GM12878 (cell line): ENCODE results near the gene PSMC4. TPM values are rescaled to one million over a fixed set of nuclear protein-coding genes. Genes with fewer than 3 reads are reported as not detected.

ENCODE experiments used
- ATAC-seq: fragments of 200-7000 bp; cut with Tn5 transposase; 3 replicates; pipeline ENCODE4 v1.9.1; 2020; ENCODE audit warnings: mild to moderate bottlenecking, moderate library complexity
- BruUV-seq: library from RNA; stranded (reverse); fragments of 400-500 nt; replicated peaks from 2 replicates; lab custom pipeline; 2021; lab: Mats Ljungman, UMichigan
- CTCF ChIA-PET: fragments of 300-600 bp; sonication (Branson Sonifier 250); formaldehyde crosslinking; extraction: SDS; loops from one replicate; lab custom pipeline; 2021; ENCODE audit warnings: inconsistent platforms; lab: Yijun Ruan, JAX
- POLR2A ChIA-PET: fragments of 350-600 bp; formaldehyde crosslinking; extraction: SDS; loops from one replicate; lab custom pipeline; 2021; ENCODE audit warnings: inconsistent platforms; lab: Charles Lee
- RAD21 ChIA-PET: fragments of 300-600 bp; sonication (Branson Sonifier 250); formaldehyde crosslinking; loops from one replicate; lab custom pipeline; 2023; ENCODE audit warnings: antibody characterized with exemption; ENCODE audit not compliant: unreplicated experiment; lab: Charles Lee
- SMC1A ChIA-PET: fragments of 300-600 bp; sonication (Branson Sonifier 250); formaldehyde crosslinking; loops from one replicate; lab custom pipeline; 2023; ENCODE audit not compliant: unreplicated experiment, uncharacterized antibody; lab: Charles Lee
- DNase-seq: peaks from one replicate; pipeline ENCODE4 v3.0.0-alpha.2; 2011; ENCODE audit warnings: low read depth, low spot score
- FAIRE-seq: peaks from 3 replicates; lab custom pipeline; 2011; peaks lifted over from hg19 to GRCh38; lab: Jason Lieb, UNC
- H2AFZ ChIP-seq: 2 replicates; pipeline ENCODE4 v1.6.0; 2011; ENCODE audit warnings: low read depth, low read length, control low read depth; ENCODE audit not compliant: control insufficient read depth
- H3K27ac ChIP-seq: 2 replicates; pipeline ENCODE4 v1.5.1; 2011; ENCODE audit warnings: control low read depth; ENCODE audit not compliant: control insufficient read depth, insufficient read depth
- H3K27me3 ChIP-seq, 2 experiments: replicated peaks in 1 of 2; 2 replicates each; pipeline versions ENCODE4 v1.6.0 to v1.6.1; 2011; ENCODE audit warnings: low read length in 1 of 2; ENCODE audit not compliant: control insufficient read depth in 2 of 2, insufficient read depth in 2 of 2
- H3K36me3 ChIP-seq, 2 experiments: 2 replicates each; pipeline ENCODE4 v1.5.1; 2011; ENCODE audit warnings: low read length in 1 of 2; ENCODE audit not compliant: control insufficient read depth in 2 of 2, insufficient read depth in 2 of 2
- H3K4me1 ChIP-seq: 2 replicates; pipeline ENCODE4 v1.6.1; 2011; ENCODE audit warnings: mild to moderate bottlenecking, low read length, moderate library complexity, mixed read lengths; ENCODE audit not compliant: control insufficient read depth, insufficient read depth
- H3K4me2 ChIP-seq: 2 replicates; pipeline ENCODE4 v1.6.0; 2011; ENCODE audit warnings: control low read depth; ENCODE audit not compliant: control insufficient read depth, insufficient read depth
- H3K4me3 ChIP-seq: fragments of 200-600 bp; sonication (generic); 2 replicates; pipeline ENCODE4 v1.5.1; 2016
- H3K79me2 ChIP-seq: 2 replicates; pipeline ENCODE4 v1.6.0; 2011; ENCODE audit warnings: low read length; ENCODE audit not compliant: control insufficient read depth, insufficient read depth
- H3K9ac ChIP-seq: 2 replicates; pipeline ENCODE4 v1.8.0; 2011; ENCODE audit warnings: low read length, control low read depth, mixed read lengths; ENCODE audit not compliant: control insufficient read depth, insufficient read depth
- H3K9me3 ChIP-seq: replicated peaks from 3 replicates; pipeline ENCODE4 v1.5.1; 2011; ENCODE audit warnings: mild to moderate bottlenecking, low read length; ENCODE audit not compliant: control insufficient read depth, insufficient read depth
- H4K20me1 ChIP-seq: 2 replicates; pipeline ENCODE4 v1.6.0; 2011; ENCODE audit not compliant: control insufficient read depth, insufficient read depth
- BHLHE40 ChIP-seq, 2 experiments: fragments of 450-650 bp in 1 of 2; IDR thresholded peaks; 2 replicates each; pipeline ENCODE4 v1.6.1; 2011 to 2017; ENCODE audit warnings: low read depth in 2 of 2, borderline replicate concordance in 1 of 2, improper control_type of control experiment in 1 of 2, low read length in 1 of 2, mild to moderate bottlenecking in 1 of 2
- CHD2 ChIP-seq: IDR thresholded peaks from 2 replicates; pipeline ENCODE4 v1.6.1; 2011; ENCODE audit warnings: low read depth, low read length, improper control_type of control experiment, borderline replicate concordance
- CUX1 ChIP-seq: IDR thresholded peaks from 2 replicates; pipeline ENCODE4 v1.6.1; 2012; ENCODE audit warnings: improper control_type of control experiment, low read depth, low read length; ENCODE audit not compliant: insufficient replicate concordance
- FOS ChIP-seq: IDR thresholded peaks from 3 replicates; pipeline ENCODE4 v1.6.1; 2011; ENCODE audit warnings: borderline replicate concordance; ENCODE audit not compliant: insufficient read length; ENCODE audit errors: extremely low read depth
- FOXK2 ChIP-seq: fragments of 450-650 bp; IDR thresholded peaks from 2 replicates; pipeline ENCODE4 v1.6.1; 2017; ENCODE audit warnings: mild to moderate bottlenecking, moderate library complexity
- HDAC2 ChIP-seq: fragments of 200-600 bp; sonication (generic); IDR thresholded peaks from 2 replicates; pipeline ENCODE4 v1.6.1; 2017
- IKZF2 ChIP-seq, 2 experiments: fragments of 450-650 bp; IDR thresholded peaks; 2 replicates each; pipeline ENCODE4 v1.6.1; 2017; ENCODE audit warnings: mild to moderate bottlenecking in 2 of 2, moderate library complexity in 2 of 2
- KLF5 ChIP-seq: fragments of 450-650 bp; IDR thresholded peaks from 2 replicates; pipeline ENCODE4 v1.6.1; 2014; ENCODE audit warnings: mild to moderate bottlenecking; ENCODE audit not compliant: partially characterized antibody
- LARP7 ChIP-seq: fragments of 450-650 bp; IDR thresholded peaks from 2 replicates; pipeline ENCODE4 v1.6.1; 2017; ENCODE audit warnings: mild to moderate bottlenecking
- NBN ChIP-seq: fragments of 450-650 bp; IDR thresholded peaks from 2 replicates; pipeline ENCODE4 v1.6.1; 2016
- NFYB ChIP-seq: IDR thresholded peaks from 2 replicates; pipeline ENCODE4 v1.6.1; 2011; ENCODE audit warnings: low read depth, mild to moderate bottlenecking, low read length, improper control_type of control experiment, moderate library complexity; ENCODE audit not compliant: insufficient read depth
- NR2C1 ChIP-seq: fragments of 450-650 bp; IDR thresholded peaks from 2 replicates; pipeline ENCODE4 v1.6.1; 2017; ENCODE audit warnings: antibody characterized with exemption, mild to moderate bottlenecking, moderate library complexity
- RBBP5 ChIP-seq: fragments of 200-600 bp; sonication (generic); conservative IDR thresholded peaks from 2 replicates; pipeline ENCODE4 v1.6.1; 2016
- SMAD5 ChIP-seq: IDR thresholded peaks from 2 replicates; pipeline ENCODE4 v1.6.1; 2016; ENCODE audit warnings: antibody characterized with exemption, low read depth
- SUZ12 ChIP-seq: fragments of 200-600 bp; sonication (generic); IDR thresholded peaks from one replicate; pipeline ENCODE4 v1.6.1; 2018; ENCODE audit warnings: antibody characterized with exemption, mild to moderate bottlenecking; ENCODE audit not compliant: unreplicated experiment
- TCF12 ChIP-seq: IDR thresholded peaks from 2 replicates; pipeline ENCODE4 v1.6.1; 2011; ENCODE audit warnings: low read depth, mild to moderate bottlenecking, low read length
- ZNF217 ChIP-seq: fragments of 450-650 bp; IDR thresholded peaks from 2 replicates; pipeline ENCODE4 v1.6.1; 2017; ENCODE audit warnings: antibody characterized with exemption, mild to moderate bottlenecking
- WGBS: methylation state at CpG from one replicate; pipeline ENCODE4 v1.1.6; 2016; ENCODE audit warnings: low lambda C conversion rate; ENCODE audit not compliant: insufficient replicate concordance, insufficient coverage; ENCODE audit errors: missing lambda C conversion rate; 5-methylcytosine and 5-hydroxymethylcytosine counted together
- in situ Hi-C: fragments of 300-500 bp; cut with MboI; formaldehyde crosslinking; loops from 9 replicates; pipeline ENCODE4 v1.14.3; 2018; ENCODE audit warnings: mixed read lengths
- intact Hi-C: fragments of 100-400 bp; cut with micrococcal nuclease; formaldehyde crosslinking; loops from one replicate; pipeline ENCODE4 v1.14.2; 2022; ENCODE audit not compliant: unreplicated experiment
- polyA plus RNA-seq, 11 experiments: library from polyadenylated mRNA; depleted of rRNA in 4 of 11; unstranded in 6 of 11; stranded (reverse) in 5 of 11; fragments of >200 nt; fragmentation: Nextera tagmentation in 4 of 11; fragmentation: Illumina TruSeq in 1 of 11; extraction: Ambion mirVana in 4 of 11; extraction: Trizol in 1 of 11; gene quantifications; 1 replicate in 1 of 11; 2 replicates in 10 of 11; pipeline versions ENCODE4 v1.2.1 to v1.2.3, GENCODE V29; 2011 to 2016; ENCODE audit warnings: inconsistent platforms in 2 of 11, missing spikeins in 2 of 11, low read depth in 1 of 11
- total RNA-seq, 4 experiments: library from RNA; depleted of rRNA in 3 of 4; stranded (reverse); fragments of >200 nt in 3 of 4; fragmentation: Illumina TruSeq in 1 of 4; extraction: Trizol in 1 of 4; gene quantifications; 2 replicates each; pipeline versions ENCODE4 v1.2.1 to v1.2.3, GENCODE V29; 2013 to 2021

Gene PSMC4
- total and polyA plus RNA-seq, 10 of the 15 experiments (the other 5 are each of a cell fraction or from before 2014, with no cell fraction given) = 55.2 to 328 (median 127) TPM

GRCh38 chr19:39987596-39987995, 16.6 kb downstream of the PSMC4 start:
- H3K9me3 ChIP-seq = peaks cover 10% of the 10 kb centered on the region
- no peaks in the 10 kb centered on the region for H3K27me3 ChIP-seq
- SMC1A ChIA-PET = no interaction called here
- no peak for ATAC-seq
- WGBS = 83% methylated on average over 1 of the region's 1 CpG
- CTCF ChIA-PET = no interaction called here
- no peak for DNase-seq
- TF ChIP-seq HDAC2 (no peak), TCF12 (no peak), FOXK2 (no peak), CHD2 (no peak), IKZF2 (IDR thresholded peaks at IDR 0.05) (no peak), SUZ12 (no peak), CUX1 (no peak), NBN (no peak), NFYB (no peak), RBBP5 (no peak), SMAD5 (no peak), ZNF217 (no peak), LARP7 (no peak), NR2C1 (no peak), FOS (no peak), BHLHE40 (IDR thresholded peaks at IDR 0.05; ENCODE audit: borderline replicate concordance in 1 of 2, low read depth in 2 of 2, low read length in 1 of 2) (no peak), KLF5 (no peak)
- TF ChIP-seq, all 136 proteins: peak for 0
- no peaks in the 10 kb centered on the region for H3K79me2 ChIP-seq
- peaks cover 0 to 1% of the 10 kb centered on the region in 2 experiments; a peak in 1 of 4 replicates for H3K36me3 ChIP-seq
- H3K4me1 ChIP-seq = no peaks in the 10 kb centered on the region
- in situ Hi-C loops = no loop called here
- no peak overlapping the region for H3K27ac ChIP-seq
- no peak overlapping the region for H3K9ac ChIP-seq
- BruUV-seq = no TSS peak
- no peak for FAIRE-seq
- no peak overlapping the region for H3K4me2 ChIP-seq
- ChIA-PET RAD21 (no interaction called here), POLR2A (no interaction called here)
- H2AFZ ChIP-seq = no peak overlapping the region
- intact Hi-C loops = no loop called here
- no peaks in the 10 kb centered on the region for H4K20me1 ChIP-seq
- no peak overlapping the region for H3K4me3 ChIP-seq
